Smooth muscle cell (in vitro differentiated cells): Measurements from ENCODE around the gene BRINP2. TPM values are rescaled to one million over a fixed set of nuclear protein-coding genes. Genes with fewer than 3 reads are reported as not detected.

Experiments used
- DNase-seq: peaks from one replicate; lab custom pipeline; 2025; ENCODE audit not compliant: unreplicated experiment; lab: John Stamatoyannopoulos, UW
- H2AFZ ChIP-seq: fragments of 200-600 bp; sonication (generic); 2 replicates; pipeline ENCODE4 v1.6.0; 2016; ENCODE audit warnings: antibody characterized with exemption, low read depth, mild to moderate bottlenecking
- H3F3A ChIP-seq: fragments of 200-600 bp; sonication (generic); 2 replicates; pipeline ENCODE4 v1.6.0; 2017; ENCODE audit warnings: antibody characterized with exemption, low read depth
- H3K27ac ChIP-seq: fragments of 200-600 bp; sonication (generic); 2 replicates; pipeline ENCODE4 v1.5.1; 2016; ENCODE audit warnings: low read depth, mild to moderate bottlenecking
- H3K27me3 ChIP-seq: fragments of 200-600 bp; sonication (generic); 2 replicates; pipeline ENCODE4 v1.6.1; 2016; ENCODE audit warnings: low read depth, mild to moderate bottlenecking
- H3K36me3 ChIP-seq: fragments of 200-600 bp; sonication (generic); 2 replicates; pipeline ENCODE4 v1.5.1; 2016; ENCODE audit warnings: low read depth
- H3K4me1 ChIP-seq: fragments of 200-600 bp; sonication (generic); 2 replicates; pipeline ENCODE4 v1.5.1; 2016; ENCODE audit warnings: low read depth
- H3K4me2 ChIP-seq: fragments of 200-600 bp; sonication (generic); 2 replicates; pipeline ENCODE4 v1.6.0; 2016; ENCODE audit warnings: mild to moderate bottlenecking
- H3K4me3 ChIP-seq: fragments of 200-600 bp; sonication (generic); 2 replicates; pipeline ENCODE4 v1.5.1; 2016; ENCODE audit warnings: mild to moderate bottlenecking
- H3K79me2 ChIP-seq: fragments of 200-600 bp; sonication (generic); 2 replicates; pipeline ENCODE4 v1.6.0; 2016; ENCODE audit warnings: low read depth, mild to moderate bottlenecking
- H3K9ac ChIP-seq: fragments of 200-600 bp; sonication (generic); 2 replicates; pipeline ENCODE4 v1.6.0; 2016; ENCODE audit warnings: low read depth
- H3K9me3 ChIP-seq: fragments of 200-600 bp; sonication (generic); replicated peaks from 2 replicates; pipeline ENCODE4 v1.5.1; 2016; ENCODE audit warnings: low read depth
- H4K20me1 ChIP-seq: fragments of 200-600 bp; sonication (generic); 2 replicates; pipeline ENCODE4 v1.6.0; 2016; ENCODE audit warnings: low read depth
- CTCF ChIP-seq: fragments of 200-600 bp; sonication (generic); IDR thresholded peaks from 2 replicates; pipeline ENCODE4 v1.5.1; 2017; ENCODE audit warnings: borderline replicate concordance, mild to moderate bottlenecking, antibody characterized with exemption; ENCODE audit not compliant: insufficient read depth, poor library complexity, severe bottlenecking
- WGBS: methylation state at CpG from one replicate; pipeline ENCODE4 v1.1.7; 2016; ENCODE audit warnings: low lambda C conversion rate; 5-methylcytosine and 5-hydroxymethylcytosine counted together
- polyA plus RNA-seq: library from polyadenylated mRNA; unstranded; fragments of >200 nt; fragmentation: Nextera tagmentation; extraction: Ambion mirVana; gene quantifications from 2 replicates; pipeline ENCODE4 v1.2.1, GENCODE V29; 2016
- total RNA-seq: library from RNA; depleted of rRNA; stranded (reverse); fragments of >200 nt; gene quantifications from 2 replicates; pipeline ENCODE4 v1.2.3, GENCODE V29; 2014

The BRINP2 gene
- total and polyA plus RNA-seq, 2 experiments from 2014 or later = not detected

- Histone ChIP-seq H3K27ac (no peak overlapping the region), H3K27me3 (peaks cover 9% of the 10 kb centered on the region), H3K36me3 (no peaks in the 10 kb centered on the region), H3K4me3 (no peak overlapping the region), H3K9me3 (no peaks in the 10 kb centered on the region), H3K79me2 (no peaks in the 10 kb centered on the region), H2AFZ (no peak overlapping the region), H3K4me1 (no peaks in the 10 kb centered on the region), H3F3A (no peaks in the 10 kb centered on the region), H3K4me2 (no peak overlapping the region), H4K20me1 (no peaks in the 10 kb centered on the region), H3K9ac (no peak overlapping the region)
- 94% methylated on average over 4 of the region's 4 CpGs for WGBS
- DNase-seq = no peak
- TF ChIP-seq CTCF = no peak
Observed at GRCh38 chr1:177246710-177247580, 76.2 kb downstream of the BRINP2 start.

- Histone ChIP-seq H3K27ac (no peak overlapping the region), H3K79me2 (no peaks in the 10 kb centered on the region), H3K36me3 (no peaks in the 10 kb centered on the region), H2AFZ (no peak overlapping the region), H3K9me3 (no peaks in the 10 kb centered on the region), H4K20me1 (no peaks in the 10 kb centered on the region), H3F3A (no peaks in the 10 kb centered on the region), H3K4me1 (no peaks in the 10 kb centered on the region), H3K9ac (no peak overlapping the region), H3K4me3 (no peak overlapping the region), H3K4me2 (no peak overlapping the region), H3K27me3 (peaks cover 5% of the 10 kb centered on the region)
- DNase-seq = no peak
- no peak for TF ChIP-seq CTCF
- WGBS = 95% methylated on average over 9 of the region's 9 CpGs
Observed at GRCh38 chr1:177247623-177248176, 76.9 kb downstream of the BRINP2 start.

GRCh38 chr1:177248258-177248657, 77.5 kb downstream of the BRINP2 start:
- 88% methylated on average over 5 of the region's 5 CpGs for WGBS
- Histone ChIP-seq H3K4me1 (no peaks in the 10 kb centered on the region), H2AFZ (no peak overlapping the region), H3K9ac (no peak overlapping the region), H3K4me3 (no peak overlapping the region), H3K27ac (no peak overlapping the region), H3K36me3 (no peaks in the 10 kb centered on the region), H3K27me3 (peaks cover 5% of the 10 kb centered on the region), H3K9me3 (no peaks in the 10 kb centered on the region), H3K79me2 (no peaks in the 10 kb centered on the region), H3K4me2 (no peak overlapping the region), H4K20me1 (no peaks in the 10 kb centered on the region), H3F3A (no peaks in the 10 kb centered on the region)
- TF ChIP-seq CTCF = no peak
- no peak for DNase-seq

GRCh38 chr1:177249231-177249630, 78.5 kb downstream of the BRINP2 start:
- no peaks in the 10 kb centered on the region for H3K79me2 ChIP-seq
- H3K27ac ChIP-seq = no peak overlapping the region
- H3K9ac ChIP-seq = no peak overlapping the region
- H3F3A ChIP-seq = no peaks in the 10 kb centered on the region
- peaks cover 5% of the 10 kb centered on the region for H3K27me3 ChIP-seq
- H3K36me3 ChIP-seq = no peaks in the 10 kb centered on the region
- no peaks in the 10 kb centered on the region for H3K4me1 ChIP-seq
- no peak overlapping the region for H3K4me3 ChIP-seq
- no peak for DNase-seq
- H3K4me2 ChIP-seq = no peak overlapping the region
- H4K20me1 ChIP-seq = no peaks in the 10 kb centered on the region
- H2AFZ ChIP-seq = no peak overlapping the region
- H3K9me3 ChIP-seq = no peaks in the 10 kb centered on the region
- TF ChIP-seq CTCF = no peak
